Measurements from ENCODE around the gene TMEM94. TPM values are rescaled to one million over a fixed set of nuclear protein-coding genes. Genes with fewer than 3 reads are reported as not detected.

Gene TMEM94
- polyA plus RNA-seq, 2 of the 4 experiments (the other 2 are of a cell fraction), result 30.5 to 63.8 TPM

DNA sequence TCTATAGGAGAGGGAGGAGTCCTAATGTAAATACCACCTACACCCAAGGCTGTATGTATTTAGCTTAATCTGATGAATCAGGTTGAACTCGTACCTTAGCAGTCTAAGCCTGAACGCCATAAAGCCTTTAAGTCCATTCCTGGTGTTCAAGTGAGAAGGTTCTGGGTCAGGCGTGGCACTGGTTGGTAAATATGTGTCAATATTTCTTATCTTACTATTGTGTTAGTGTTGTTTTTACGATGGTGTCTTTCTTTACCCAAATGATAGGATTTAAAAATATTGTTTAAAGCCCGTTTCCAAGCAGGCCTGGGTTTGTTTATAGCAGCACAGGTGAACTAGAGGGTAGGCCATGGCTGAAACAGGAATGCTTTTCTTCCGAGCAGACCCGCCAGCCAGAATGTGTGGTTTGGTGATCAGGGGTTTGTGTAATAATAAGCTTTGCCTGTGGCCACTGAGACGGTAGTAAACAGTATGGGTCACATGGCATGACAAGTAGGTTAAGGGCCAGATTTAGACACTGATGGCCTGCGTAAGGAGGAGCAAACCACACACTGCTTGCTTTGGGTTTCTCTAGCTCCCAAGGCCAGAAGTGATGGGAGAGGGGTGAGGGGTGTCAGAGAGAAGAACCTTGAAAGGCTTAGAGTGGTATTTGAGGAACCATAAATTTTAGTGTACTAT is 3.3 kb downstream of the TMEM94 start:
- DNase-seq (ENCODE audit: low read depth in 1 of 2, low spot score in 1 of 2), result no peak
- H3K4me3 ChIP-seq, result no peak overlapping the region
- no peak overlapping the region for H3K4me2 ChIP-seq
- no peak for FAIRE-seq
- WGBS (ENCODE audit: missing lambda C conversion rate), result 79% methylated on average over 9 of the region's 9 CpGs
- ATAC-seq, result no peak
- no peak for TF ChIP-seq NR3C1 (IDR thresholded peaks at IDR 0.05)
- POLR2A ChIA-PET, result interaction anchor here (0.7 kb wide), 1 partner anchor 134 kb away, joined by 3 read pairs; no protein-coding TSS in a partner anchor
- H3K4me1 ChIP-seq, result peaks cover 23% of the 10 kb centered on the region
- CTCF ChIA-PET, result interaction anchor here (0.6 to 2.3 kb wide), 10 partner anchors 9 to 346 kb away, joined by 3 to 5 read pairs (median 4); partner anchors contain the start of gene TSEN54
- no peak overlapping the region for H3K27ac ChIP-seq
- no peaks in the 10 kb centered on the region for H3K9me3 ChIP-seq

DNA sequence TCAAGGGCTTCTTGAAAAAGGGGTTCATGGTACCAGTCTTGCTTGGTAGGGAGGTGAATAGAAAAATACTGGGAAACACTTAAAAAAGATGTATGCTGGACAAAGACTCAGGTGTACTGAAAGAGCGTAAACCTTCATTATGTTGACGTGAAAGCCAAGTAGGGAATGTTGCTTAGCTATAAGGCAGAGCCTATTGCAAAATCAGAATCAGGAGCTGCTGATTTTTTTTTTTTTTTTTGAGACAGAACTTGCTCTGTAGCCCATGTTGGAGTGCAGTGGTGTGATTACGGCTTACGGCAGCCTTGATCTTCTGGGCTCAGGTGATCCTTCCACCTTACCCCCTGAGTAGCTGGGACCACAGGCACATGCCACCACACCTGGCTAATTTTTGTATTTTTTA is 3.9 kb downstream of the TMEM94 start:
- POLR2A ChIA-PET, result interaction anchor here (0.7 kb wide), 1 partner anchor 134 kb away, joined by 3 read pairs; no protein-coding TSS in a partner anchor

DNA sequence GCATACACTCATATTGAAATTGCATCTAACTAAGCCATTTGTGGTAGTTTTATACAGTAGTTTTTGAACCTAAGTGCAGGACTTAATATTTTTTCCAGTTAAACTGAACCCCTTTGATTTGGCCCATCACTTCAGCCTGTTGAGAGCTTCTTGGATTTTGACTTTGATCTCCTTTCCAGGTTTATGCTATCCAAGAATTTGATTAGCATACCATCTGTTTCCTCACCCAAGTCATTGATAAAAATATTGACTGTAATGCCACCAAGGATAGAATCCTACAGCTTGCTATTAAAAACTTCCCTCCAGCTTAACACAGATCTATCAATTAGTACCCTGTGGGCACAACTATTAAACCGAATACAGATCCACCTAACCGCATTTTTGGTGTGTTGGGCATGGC is 7.2 kb downstream of the TMEM94 start:
- FAIRE-seq (no peak), DNase-seq (ENCODE audit: low read depth in 1 of 2, low spot score in 1 of 2) (no peak), ATAC-seq (no peak)
- H3K27ac ChIP-seq, result no peak overlapping the region
- no peak overlapping the region for H3K4me2 ChIP-seq
- H3K4me3 ChIP-seq, result no peak overlapping the region
- CTCF ChIA-PET, result interaction anchor here (0.5 to 1.1 kb wide), 5 partner anchors 8 to 162 kb away, joined by 3 to 4 read pairs (median 3); partner anchors contain the start of gene TSEN54
- POLR2A ChIA-PET, result interaction anchor here (1.1 kb wide), 1 partner anchor 11 kb away, joined by 5 read pairs; no protein-coding TSS in a partner anchor
- no peak for TF ChIP-seq RCOR1 (IDR thresholded peaks at IDR 0.05; ENCODE audit: low read depth, low read length)
- no peak for TF ChIP-seq JUNB (IDR thresholded peaks at IDR 0.05)
- peaks cover 14% of the 10 kb centered on the region; the same call in 2 of the 3 replicates for H3K4me1 ChIP-seq
- WGBS (ENCODE audit: missing lambda C conversion rate), result 98% methylated on average over 2 of the region's 2 CpGs
- H3K9me3 ChIP-seq, result no peaks in the 10 kb centered on the region

More for the DNA sequence above, 3.9 kb downstream of the TMEM94 start:
- no peak overlapping the region for H3K4me3 ChIP-seq
- DNase-seq (ENCODE audit: low read depth in 1 of 2, low spot score in 1 of 2) (no peak), FAIRE-seq (no peak), ATAC-seq (no peak)
- 96% methylated on average over 4 of the region's 4 CpGs for WGBS (ENCODE audit: missing lambda C conversion rate)
- no peak overlapping the region for H3K27ac ChIP-seq
- H3K9me3 ChIP-seq, result no peaks in the 10 kb centered on the region
- no peak overlapping the region for H3K4me2 ChIP-seq
- peaks cover 23% of the 10 kb centered on the region for H3K4me1 ChIP-seq
- TF ChIP-seq ZNF302 (CRISPR knock-in tag; IDR thresholded peaks at IDR 0.05) (no peak), CBX8 (IDR thresholded peaks at IDR 0.05) (no peak), CBX2 (IDR thresholded peaks at IDR 0.05; ENCODE audit: borderline replicate concordance, low read depth) (no peak), ZFP36 (IDR thresholded peaks at IDR 0.05; ENCODE audit: borderline replicate concordance, partially characterized antibody) (no peak), NR3C1 (IDR thresholded peaks at IDR 0.05) (no peak), CHD2 (IDR thresholded peaks at IDR 0.05; ENCODE audit: low read length, partially characterized antibody) (no peak), TFCP2L1 (CRISPR knock-in tag; IDR thresholded peaks at IDR 0.05) (no peak), RCOR1 (IDR thresholded peaks at IDR 0.05; ENCODE audit: low read depth, low read length) (no peak)
- TF ChIP-seq, protein P1, sequence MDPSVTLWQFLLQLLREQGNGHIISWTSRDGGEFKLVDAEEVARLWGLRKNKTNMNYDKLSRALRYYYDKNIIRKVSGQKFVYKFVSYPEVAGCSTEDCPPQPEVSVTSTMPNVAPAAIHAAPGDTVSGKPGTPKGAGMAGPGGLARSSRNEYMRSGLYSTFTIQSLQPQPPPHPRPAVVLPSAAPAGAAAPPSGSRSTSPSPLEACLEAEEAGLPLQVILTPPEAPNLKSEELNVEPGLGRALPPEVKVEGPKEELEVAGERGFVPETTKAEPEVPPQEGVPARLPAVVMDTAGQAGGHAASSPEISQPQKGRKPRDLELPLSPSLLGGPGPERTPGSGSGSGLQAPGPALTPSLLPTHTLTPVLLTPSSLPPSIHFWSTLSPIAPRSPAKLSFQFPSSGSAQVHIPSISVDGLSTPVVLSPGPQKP (IDR thresholded peaks at IDR 0.05; ENCODE audit: low read depth, low read length), result no peak
- CTCF ChIA-PET, result interaction anchor here (0.7 to 2.3 kb wide), 6 partner anchors 9 to 346 kb away, joined by 3 to 5 read pairs (median 4); partner anchors contain the start of gene TSEN54

DNA sequence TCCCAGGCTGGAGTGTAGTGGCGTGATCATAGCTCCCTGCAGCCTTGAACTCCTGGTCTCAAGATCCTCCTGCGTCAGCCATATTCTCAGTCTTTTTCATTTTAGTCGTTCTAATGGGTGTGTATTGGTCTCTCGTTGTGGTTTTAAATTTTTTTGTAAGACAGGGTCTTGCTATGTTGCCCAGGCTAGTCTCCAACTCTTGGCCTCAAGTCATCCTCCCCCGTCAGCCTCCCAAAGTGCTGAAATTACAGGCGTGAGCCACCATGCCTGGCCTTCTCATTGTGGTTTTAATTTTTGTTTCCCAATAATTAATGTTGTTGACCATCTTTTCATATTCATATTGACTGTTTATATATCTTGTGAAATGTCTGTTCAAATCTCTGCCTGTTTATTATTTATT is 8.6 kb downstream of the TMEM94 start:
- POLR2A ChIA-PET, result no interaction called here
- CTCF ChIA-PET, result interaction anchor here (0.9 to 1.1 kb wide), 2 partner anchors 9 to 35 kb away, joined by 3 to 4 read pairs; partner anchors contain the start of gene TMEM94
- FAIRE-seq, result no peak

More for the DNA sequence above, 8.6 kb downstream of the TMEM94 start:
- no peak overlapping the region for H3K4me3 ChIP-seq
- WGBS (ENCODE audit: missing lambda C conversion rate), result 86% methylated on average over 6 of the region's 6 CpGs
- H3K4me2 ChIP-seq, result no peak overlapping the region
- DNase-seq (ENCODE audit: low read depth in 1 of 2, low spot score in 1 of 2) (no peak), ATAC-seq (no peak)
- TF ChIP-seq, protein P2, sequence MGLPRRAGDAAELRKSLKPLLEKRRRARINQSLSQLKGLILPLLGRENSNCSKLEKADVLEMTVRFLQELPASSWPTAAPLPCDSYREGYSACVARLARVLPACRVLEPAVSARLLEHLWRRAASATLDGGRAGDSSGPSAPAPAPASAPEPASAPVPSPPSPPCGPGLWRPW (IDR thresholded peaks at IDR 0.05), result no peak
- no peak for TF ChIP-seq FOSL2 (IDR thresholded peaks at IDR 0.05)
- TF ChIP-seq FOSL2 (CRISPR knock-in tag; IDR thresholded peaks at IDR 0.05), result no peak
- TF ChIP-seq CHD2 (IDR thresholded peaks at IDR 0.05; ENCODE audit: low read length, partially characterized antibody), result no peak
- TF ChIP-seq EP300 (IDR thresholded peaks at IDR 0.05), result no peak
- TF ChIP-seq, protein P3, sequence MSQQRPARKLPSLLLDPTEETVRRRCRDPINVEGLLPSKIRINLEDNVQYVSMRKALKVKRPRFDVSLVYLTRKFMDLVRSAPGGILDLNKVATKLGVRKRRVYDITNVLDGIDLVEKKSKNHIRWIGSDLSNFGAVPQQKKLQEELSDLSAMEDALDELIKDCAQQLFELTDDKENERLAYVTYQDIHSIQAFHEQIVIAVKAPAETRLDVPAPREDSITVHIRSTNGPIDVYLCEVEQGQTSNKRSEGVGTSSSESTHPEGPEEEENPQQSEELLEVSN (IDR thresholded peaks at IDR 0.05; ENCODE audit: borderline replicate concordance, low read depth), result no peak
- TF ChIP-seq, protein P4, sequence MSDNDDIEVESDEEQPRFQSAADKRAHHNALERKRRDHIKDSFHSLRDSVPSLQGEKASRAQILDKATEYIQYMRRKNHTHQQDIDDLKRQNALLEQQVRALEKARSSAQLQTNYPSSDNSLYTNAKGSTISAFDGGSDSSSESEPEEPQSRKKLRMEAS (IDR thresholded peaks at IDR 0.05), result no peak
- TF ChIP-seq NR3C1 (IDR thresholded peaks at IDR 0.05), result no peak
- no peak for TF ChIP-seq RNF2 (IDR thresholded peaks at IDR 0.05; ENCODE audit: borderline replicate concordance, low read depth)
- TF ChIP-seq ZFP36 (IDR thresholded peaks at IDR 0.05; ENCODE audit: borderline replicate concordance, partially characterized antibody), result no peak
- TF ChIP-seq, protein P5, sequence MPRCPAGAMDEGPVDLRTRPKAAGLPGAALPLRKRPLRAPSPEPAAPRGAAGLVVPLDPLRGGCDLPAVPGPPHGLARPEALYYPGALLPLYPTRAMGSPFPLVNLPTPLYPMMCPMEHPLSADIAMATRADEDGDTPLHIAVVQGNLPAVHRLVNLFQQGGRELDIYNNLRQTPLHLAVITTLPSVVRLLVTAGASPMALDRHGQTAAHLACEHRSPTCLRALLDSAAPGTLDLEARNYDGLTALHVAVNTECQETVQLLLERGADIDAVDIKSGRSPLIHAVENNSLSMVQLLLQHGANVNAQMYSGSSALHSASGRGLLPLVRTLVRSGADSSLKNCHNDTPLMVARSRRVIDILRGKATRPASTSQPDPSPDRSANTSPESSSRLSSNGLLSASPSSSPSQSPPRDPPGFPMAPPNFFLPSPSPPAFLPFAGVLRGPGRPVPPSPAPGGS (IDR thresholded peaks at IDR 0.05), result no peak
- no peak for TF ChIP-seq CBX8 (IDR thresholded peaks at IDR 0.05)
- no peak for TF ChIP-seq RCOR1 (IDR thresholded peaks at IDR 0.05; ENCODE audit: low read depth, low read length)
- TF ChIP-seq SREBF2 (IDR thresholded peaks at IDR 0.05), result no peak
- TF ChIP-seq, protein P6, sequence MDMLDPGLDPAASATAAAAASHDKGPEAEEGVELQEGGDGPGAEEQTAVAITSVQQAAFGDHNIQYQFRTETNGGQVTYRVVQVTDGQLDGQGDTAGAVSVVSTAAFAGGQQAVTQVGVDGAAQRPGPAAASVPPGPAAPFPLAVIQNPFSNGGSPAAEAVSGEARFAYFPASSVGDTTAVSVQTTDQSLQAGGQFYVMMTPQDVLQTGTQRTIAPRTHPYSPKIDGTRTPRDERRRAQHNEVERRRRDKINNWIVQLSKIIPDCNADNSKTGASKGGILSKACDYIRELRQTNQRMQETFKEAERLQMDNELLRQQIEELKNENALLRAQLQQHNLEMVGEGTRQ (IDR thresholded peaks at IDR 0.05), result no peak
- no peak for TF ChIP-seq POLR2A (IDR thresholded peaks at IDR 0.05; ENCODE audit: low read length)
- TF ChIP-seq FOXS1 (CRISPR knock-in tag; IDR thresholded peaks at IDR 0.05), result no peak
- TF ChIP-seq CHD4 (IDR thresholded peaks at IDR 0.05; ENCODE audit: borderline replicate concordance), result no peak
- no peak for TF ChIP-seq MAFK (IDR thresholded peaks at IDR 0.05; ENCODE audit: partially characterized antibody)
- H3K9me3 ChIP-seq, result no peaks in the 10 kb centered on the region
- no peak overlapping the region for H3K27ac ChIP-seq
- peaks cover 3% of the 10 kb centered on the region; the same call in 1 of the 3 replicates for H3K4me1 ChIP-seq

Data from A549 (cell line).